Prostate gland (tissue), 2 donors: ENCODE results near the gene TYW1B.
"Not testable (repeated sequence)": the region's sequence is repeated elsewhere in the genome, so short reads cannot be mapped to it uniquely, and the experiment has no call there.

ENCODE experiments used
- POLR2A ChIP-seq: fragments of 450-650 bp; IDR thresholded peaks from one replicate; pipeline ENCODE4 v1.6.1; 2016; ENCODE audit warnings: antibody characterized with exemption, mild to moderate bottlenecking
- TF ChIP-seq, protein P1 (sequence below), 4 experiments: fragments of 200-600 bp in 2 of 4; fragments of 450-650 bp in 2 of 4; sonication (generic) in 2 of 4; IDR thresholded peaks; 1 replicate in 3 of 4; 2 replicates in 1 of 4; pipeline ENCODE4 v1.5.1; 2016 to 2019; ENCODE audit warnings: antibody characterized with exemption in 4 of 4, mild to moderate bottlenecking in 2 of 4, moderate library complexity in 2 of 4

DNA sequence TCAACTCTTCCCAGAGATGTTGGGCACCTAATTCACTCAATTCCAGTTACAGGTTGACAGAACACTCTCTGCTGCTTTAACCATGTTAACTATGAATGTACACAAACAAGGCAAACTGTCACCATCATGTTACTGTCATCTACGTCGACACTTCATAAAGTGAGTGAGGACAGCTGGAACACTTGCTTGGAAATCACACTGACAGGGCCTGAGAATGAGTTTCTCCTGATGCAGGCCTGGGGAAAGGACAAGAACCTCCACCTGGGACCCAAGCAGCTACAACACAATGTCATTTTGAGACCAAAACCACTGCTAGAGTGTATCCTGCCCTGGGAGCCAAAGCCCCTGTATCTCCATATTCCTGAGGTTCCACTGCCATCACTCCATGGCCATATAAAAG lies 98.9 kb downstream of the TYW1B start:
- TF ChIP-seq, protein P1, sequence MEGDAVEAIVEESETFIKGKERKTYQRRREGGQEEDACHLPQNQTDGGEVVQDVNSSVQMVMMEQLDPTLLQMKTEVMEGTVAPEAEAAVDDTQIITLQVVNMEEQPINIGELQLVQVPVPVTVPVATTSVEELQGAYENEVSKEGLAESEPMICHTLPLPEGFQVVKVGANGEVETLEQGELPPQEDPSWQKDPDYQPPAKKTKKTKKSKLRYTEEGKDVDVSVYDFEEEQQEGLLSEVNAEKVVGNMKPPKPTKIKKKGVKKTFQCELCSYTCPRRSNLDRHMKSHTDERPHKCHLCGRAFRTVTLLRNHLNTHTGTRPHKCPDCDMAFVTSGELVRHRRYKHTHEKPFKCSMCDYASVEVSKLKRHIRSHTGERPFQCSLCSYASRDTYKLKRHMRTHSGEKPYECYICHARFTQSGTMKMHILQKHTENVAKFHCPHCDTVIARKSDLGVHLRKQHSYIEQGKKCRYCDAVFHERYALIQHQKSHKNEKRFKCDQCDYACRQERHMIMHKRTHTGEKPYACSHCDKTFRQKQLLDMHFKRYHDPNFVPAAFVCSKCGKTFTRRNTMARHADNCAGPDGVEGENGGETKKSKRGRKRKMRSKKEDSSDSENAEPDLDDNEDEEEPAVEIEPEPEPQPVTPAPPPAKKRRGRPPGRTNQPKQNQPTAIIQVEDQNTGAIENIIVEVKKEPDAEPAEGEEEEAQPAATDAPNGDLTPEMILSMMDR (IDR thresholded peaks at IDR 0.05): not testable (repeated sequence)
- TF ChIP-seq POLR2A: not testable (repeated sequence)
